HG02798 (cell line): ENCODE data around the gene FAH.
"Not testable (repeated sequence)": the region's sequence is repeated elsewhere in the genome, so short reads cannot be mapped to it uniquely, and the experiment has no call there.

ENCODE experiments used
- ATAC-seq: cut with Tn5 transposase; IDR thresholded peaks from one replicate; pipeline ENCODE4 v1.9.1; 2021; ENCODE audit warnings: mild to moderate bottlenecking; ENCODE audit not compliant: unreplicated experiment, poor library complexity

Gene FAH

GRCh38 chr15:80151148-80151547, 1.7 kb upstream of the FAH start:
- no peak for ATAC-seq

GRCh38 chr15:80151576-80151975, 1.2 kb upstream of the FAH start:
- no peak for ATAC-seq

- peak; percentile 68 for ATAC-seq
These were observed 461 bp upstream of the FAH start for GRCh38 chr15:80152180-80152895.

- no peak for ATAC-seq
These were observed 1.1 kb downstream of the FAH start for GRCh38 chr15:80153900-80154299.

- no peak for ATAC-seq
These were observed 1.5 kb downstream of the FAH start for GRCh38 chr15:80154336-80154735.

- no peak for ATAC-seq
These were observed 2.2 kb downstream of the FAH start for GRCh38 chr15:80155001-80155377.

GRCh38 chr15:80155378-80156175, 2.8 kb downstream of the FAH start:
- not testable (repeated sequence) for ATAC-seq

GRCh38 chr15:80156176-80156720, 3.4 kb downstream of the FAH start:
- no peak for ATAC-seq

- no peak for ATAC-seq
These were observed 4.4 kb downstream of the FAH start for GRCh38 chr15:80157215-80157614.

- ATAC-seq, result no peak
These were observed 6.5 kb downstream of the FAH start for GRCh38 chr15:80159301-80159700.

GRCh38 chr15:80159811-80160569, 7.2 kb downstream of the FAH start:
- ATAC-seq, result no peak

GRCh38 chr15:80160570-80161156, 7.9 kb downstream of the FAH start:
- peak; percentile 46 for ATAC-seq

- ATAC-seq, result no peak
These were observed 8.7 kb downstream of the FAH start for GRCh38 chr15:80161468-80162016.

- ATAC-seq, result no peak
These were observed 9.3 kb downstream of the FAH start for GRCh38 chr15:80162059-80162554.

GRCh38 chr15:80163217-80163616, 10.4 kb downstream of the FAH start:
- no peak for ATAC-seq

GRCh38 chr15:80163897-80164296, 11.1 kb downstream of the FAH start:
- ATAC-seq, result no peak

- no peak for ATAC-seq
These were observed 15.1 kb downstream of the FAH start for GRCh38 chr15:80167936-80168335.

GRCh38 chr15:80168421-80168820, 15.6 kb downstream of the FAH start:
- ATAC-seq, result no peak

- no peak for ATAC-seq
These were observed 17.1 kb downstream of the FAH start for GRCh38 chr15:80169768-80170357.

- ATAC-seq, result no peak
These were observed 17.8 kb downstream of the FAH start for GRCh38 chr15:80170596-80170995.
